Activated CD4-positive, alpha-beta memory T cell treated with anti-CD3 and anti-CD28 coated beads for 36 hours (primary cell): Measurements from ENCODE around the gene PTCH1. TPM values are rescaled to one million over a fixed set of nuclear protein-coding genes. Genes with fewer than 3 reads are reported as not detected.

Source experiments
- CTCF ChIA-PET: fragments of 350-600 bp; sonication (Branson Sonifier 250); formaldehyde crosslinking; loops from one replicate; lab custom pipeline; 2021; ENCODE audit warnings: antibody characterized with exemption, inconsistent platforms; lab: Charles Lee
- POLR2A ChIA-PET: fragments of 350-600 bp; sonication (Branson Sonifier 250); formaldehyde crosslinking; loops from one replicate; lab custom pipeline; 2021; ENCODE audit warnings: antibody characterized with exemption; lab: Charles Lee
- DNase-seq: peaks from one replicate; pipeline ENCODE4 v3.0.0-alpha.2; 2020
- H3K27ac Mint-ChIP-seq: one replicate; pipeline ENCODE4 v1.8.0; 2021; ENCODE audit warnings: mixed read lengths
- H3K27me3 Mint-ChIP-seq: one replicate; pipeline ENCODE4 v1.8.0; 2021; ENCODE audit warnings: mixed read lengths
- H3K36me3 Mint-ChIP-seq: one replicate; pipeline ENCODE4 v1.8.0; 2021; ENCODE audit warnings: mixed read lengths
- H3K4me1 Mint-ChIP-seq: one replicate; pipeline ENCODE4 v1.8.0; 2021; ENCODE audit warnings: low read depth, mixed read lengths
- H3K4me3 Mint-ChIP-seq: one replicate; pipeline ENCODE4 v1.8.0; 2021; ENCODE audit warnings: mild to moderate bottlenecking, mixed read lengths
- H3K9me3 Mint-ChIP-seq: one replicate; pipeline ENCODE4 v1.8.0; 2021; ENCODE audit warnings: mixed read lengths
- intact Hi-C: fragments of 100-400 bp; cut with micrococcal nuclease; formaldehyde crosslinking; loops from one replicate; pipeline ENCODE4 v1.15.1; 2023
- total RNA-seq, 2 experiments: library from RNA; stranded (reverse); gene quantifications; one replicate each; pipeline ENCODE4 v1.2.3, GENCODE V29; 2021

PTCH1 gene
- total RNA-seq, 2 experiments from 2014 or later, result 3.9 to 6.3 TPM

- ChIA-PET CTCF (no interaction called here), POLR2A (interaction anchor here (0.9 kb wide), 1 partner anchor 9 kb away, joined by 3 read pairs; no protein-coding TSS in a partner anchor)
- H3K36me3 Mint-ChIP-seq, result no peaks in the 10 kb centered on the region
- H3K27ac Mint-ChIP-seq, result peak overlapping the region; percentile 84
- H3K4me1 Mint-ChIP-seq, result peaks cover 34% of the 10 kb centered on the region
- H3K4me3 Mint-ChIP-seq, result peak overlapping the region; percentile 86
- H3K27me3 Mint-ChIP-seq, result peaks cover 21% of the 10 kb centered on the region
- no peaks in the 10 kb centered on the region for H3K9me3 Mint-ChIP-seq
- intact Hi-C loops, result loop anchor here (2.0 to 10.0 kb wide), 5 partner anchors 49 to 511 kb away; partner anchors contain the start of gene FANCC
- no peak for DNase-seq
Observed at GRCh38 chr9:95511616-95511931, 5.2 kb downstream of the PTCH1 start.

- DNase-seq, result peak; percentile 91
- Mint-ChIP-seq H3K9me3 (no peaks in the 10 kb centered on the region), H3K27ac (peak overlapping the region; percentile 88), H3K4me1 (peaks cover 32% of the 10 kb centered on the region), H3K4me3 (peak overlapping the region; percentile 88), H3K27me3 (peaks cover 19% of the 10 kb centered on the region), H3K36me3 (no peaks in the 10 kb centered on the region)
- intact Hi-C loops, result loop anchor here (1.0 to 10.0 kb wide), 6 partner anchors 17 to 511 kb away; partner anchors contain the start of gene FANCC
- CTCF ChIA-PET, result interaction anchor here (0.6 kb wide), 1 partner anchor 130 kb away, joined by 3 read pairs; no protein-coding TSS in a partner anchor
- POLR2A ChIA-PET, result interaction anchor here (0.9 kb wide), 2 partner anchors 8 to 10 kb away, joined by 3 read pairs; no protein-coding TSS in a partner anchor
Observed at GRCh38 chr9:95510709-95511615, 5.8 kb downstream of the PTCH1 start.

- Mint-ChIP-seq H3K27me3 (peaks cover 20% of the 10 kb centered on the region), H3K4me1 (peaks cover 33% of the 10 kb centered on the region), H3K4me3 (peak overlapping the region; percentile 88), H3K36me3 (no peaks in the 10 kb centered on the region), H3K27ac (peak overlapping the region; percentile 88), H3K9me3 (no peaks in the 10 kb centered on the region)
- POLR2A ChIA-PET, result interaction anchor here (0.9 kb wide), 1 partner anchor 9 kb away, joined by 3 read pairs; no protein-coding TSS in a partner anchor
- CTCF ChIA-PET, result no interaction called here
- intact Hi-C loops, result loop anchor here (1.0 to 10.0 kb wide), 9 partner anchors 16 to 1345 kb away; partner anchors contain the start of genes AOPEP and FANCC
- peak; percentile 21 for DNase-seq
Observed at GRCh38 chr9:95509851-95510708, 6.7 kb downstream of the PTCH1 start.

- ChIA-PET POLR2A (no interaction called here), CTCF (no interaction called here)
- H3K27me3 Mint-ChIP-seq, result peaks cover 23% of the 10 kb centered on the region
- peak; percentile 79 for DNase-seq
- H3K27ac Mint-ChIP-seq, result no peak overlapping the region
- H3K4me1 Mint-ChIP-seq, result peaks cover 35% of the 10 kb centered on the region
- intact Hi-C loops, result loop anchor here (2.0 to 10.0 kb wide), 3 partner anchors 216 to 1344 kb away; partner anchors contain the start of gene AOPEP
- peak overlapping the region; percentile 88 for H3K4me3 Mint-ChIP-seq
- H3K36me3 Mint-ChIP-seq, result no peaks in the 10 kb centered on the region
- H3K9me3 Mint-ChIP-seq, result no peaks in the 10 kb centered on the region
Observed at GRCh38 chr9:95508968-95509850, 7.6 kb downstream of the PTCH1 start.

GRCh38 chr9:95508242-95508967 lies 8.4 kb downstream of the PTCH1 start:
- CTCF ChIA-PET, result no interaction called here
- H3K27ac Mint-ChIP-seq, result no peak overlapping the region
- no peaks in the 10 kb centered on the region for H3K9me3 Mint-ChIP-seq
- peak overlapping the region; percentile 91 for H3K4me3 Mint-ChIP-seq
- peaks cover 37% of the 10 kb centered on the region for H3K4me1 Mint-ChIP-seq
- DNase-seq, result no peak
- no peaks in the 10 kb centered on the region for H3K36me3 Mint-ChIP-seq
- H3K27me3 Mint-ChIP-seq, result peaks cover 21% of the 10 kb centered on the region
- POLR2A ChIA-PET, result no interaction called here
- intact Hi-C loops, result loop anchor here (2.0 to 10.0 kb wide), 3 partner anchors 216 to 1344 kb away; partner anchors contain the start of gene AOPEP

- intact Hi-C loops, result loop anchor here (2.0 to 10.0 kb wide), 3 partner anchors 217 to 1343 kb away; partner anchors contain the start of gene AOPEP
- Mint-ChIP-seq H3K4me1 (peaks cover 39% of the 10 kb centered on the region), H3K27me3 (peaks cover 23% of the 10 kb centered on the region), H3K36me3 (no peaks in the 10 kb centered on the region), H3K9me3 (no peaks in the 10 kb centered on the region), H3K27ac (peak overlapping the region; percentile 51), H3K4me3 (peak overlapping the region; percentile 91)
- ChIA-PET POLR2A (interaction anchor here (1.1 kb wide), 1 partner anchor 12 kb away, joined by 3 read pairs; no protein-coding TSS in a partner anchor), CTCF (no interaction called here)
- peak; percentile 54 for DNase-seq
Observed at GRCh38 chr9:95507464-95508241, 9.1 kb downstream of the PTCH1 start.

- intact Hi-C loops, result loop anchor here (5.0 to 10.0 kb wide), 2 partner anchors 780 to 1342 kb away; partner anchors contain the start of gene AOPEP
- peak overlapping the region; percentile 91 for H3K4me3 Mint-ChIP-seq
- ChIA-PET CTCF (no interaction called here), POLR2A (interaction anchor here (1.1 kb wide), 1 partner anchor 12 kb away, joined by 3 read pairs; no protein-coding TSS in a partner anchor)
- H3K36me3 Mint-ChIP-seq, result no peaks in the 10 kb centered on the region
- H3K27ac Mint-ChIP-seq, result peak overlapping the region; percentile 51
- H3K9me3 Mint-ChIP-seq, result no peaks in the 10 kb centered on the region
- peaks cover 24% of the 10 kb centered on the region for H3K27me3 Mint-ChIP-seq
- DNase-seq, result peak; percentile 36
- peaks cover 37% of the 10 kb centered on the region for H3K4me1 Mint-ChIP-seq
Observed at GRCh38 chr9:95506678-95507463, 9.9 kb downstream of the PTCH1 start.

GRCh38 chr9:95506428-95506677 lies 10.4 kb downstream of the PTCH1 start:
- intact Hi-C loops, result loop anchor here (5.0 to 10.0 kb wide), 2 partner anchors 779 to 1342 kb away; partner anchors contain the start of gene AOPEP
- H3K36me3 Mint-ChIP-seq, result no peaks in the 10 kb centered on the region
- H3K27ac Mint-ChIP-seq, result peak overlapping the region; percentile 67
- peaks cover 32% of the 10 kb centered on the region for H3K4me1 Mint-ChIP-seq
- peak overlapping the region; percentile 91 for H3K4me3 Mint-ChIP-seq
- ChIA-PET CTCF (no interaction called here), POLR2A (interaction anchor here (1.1 kb wide), 1 partner anchor 11 kb away, joined by 3 read pairs; no protein-coding TSS in a partner anchor)
- peaks cover 24% of the 10 kb centered on the region for H3K27me3 Mint-ChIP-seq
- DNase-seq, result peak; percentile 40
- H3K9me3 Mint-ChIP-seq, result no peaks in the 10 kb centered on the region

- no peaks in the 10 kb centered on the region for H3K9me3 Mint-ChIP-seq
- DNase-seq, result peak; percentile 51
- H3K27ac Mint-ChIP-seq, result peak overlapping the region; percentile 67
- peaks cover 31% of the 10 kb centered on the region for H3K4me1 Mint-ChIP-seq
- intact Hi-C loops, result loop anchor here (5.0 to 10.0 kb wide), 2 partner anchors 779 to 1341 kb away; partner anchors contain the start of gene AOPEP
- peak overlapping the region; percentile 91 for H3K4me3 Mint-ChIP-seq
- ChIA-PET POLR2A (no interaction called here), CTCF (no interaction called here)
- H3K36me3 Mint-ChIP-seq, result no peaks in the 10 kb centered on the region
- peaks cover 24% of the 10 kb centered on the region for H3K27me3 Mint-ChIP-seq
Observed at GRCh38 chr9:95505717-95506427, 10.9 kb downstream of the PTCH1 start.
